H1 (cell line): ENCODE data around the gene CRNN. TPM values are rescaled to one million over a fixed set of nuclear protein-coding genes. Genes with fewer than 3 reads are reported as not detected.

Source experiments
- CTCF ChIA-PET: fragments of 300-600 bp; sonication (Branson Sonifier 250); formaldehyde crosslinking; loops from one replicate; lab custom pipeline; 2021; ENCODE audit not compliant: partially characterized antibody; lab: Charles Lee
- POLR2A ChIA-PET: fragments of 300-600 bp; sonication (Branson Sonifier 250); formaldehyde crosslinking; loops from one replicate; lab custom pipeline; 2021; ENCODE audit warnings: inconsistent platforms; ENCODE audit not compliant: partially characterized antibody; lab: Charles Lee
- DNase-seq, 2 experiments: peaks; one replicate each; pipeline versions ENCODE4 v3.0.0 to v3.0.0-alpha.2; 2010 to 2022; ENCODE audit warnings: low spot score in 2 of 2, low read depth in 1 of 2, mixed read lengths in 1 of 2
- FAIRE-seq: peaks from 2 replicates; lab custom pipeline; 2011; peaks lifted over from hg19 to GRCh38; lab: Jason Lieb, UNC
- H2AFZ ChIP-seq: 2 replicates; pipeline ENCODE4 v1.8.1; 2012; ENCODE audit warnings: low read length, inconsistent platforms
- H2AK5ac ChIP-seq: 2 replicates; pipeline ENCODE4 v1.6.1; 2013; ENCODE audit warnings: low read depth, low read length
- H2BK120ac ChIP-seq: replicated peaks from 2 replicates; pipeline ENCODE3; 2013; ENCODE audit warnings: low read depth, low read length, inconsistent platforms
- H2BK12ac ChIP-seq: 2 replicates; pipeline ENCODE4 v1.6.1; 2013; ENCODE audit warnings: low read depth, low read length
- H2BK15ac ChIP-seq: 2 replicates; pipeline ENCODE4 v1.6.1; 2013; ENCODE audit warnings: low read length
- H2BK20ac ChIP-seq: 2 replicates; pipeline ENCODE4 v1.6.1; 2013; ENCODE audit warnings: low read length
- H2BK5ac ChIP-seq: 2 replicates; pipeline ENCODE4 v1.6.1; 2013; ENCODE audit warnings: low read depth, low read length
- H3K14ac ChIP-seq: 2 replicates; pipeline ENCODE4 v1.6.1; 2013; ENCODE audit warnings: inconsistent platforms; ENCODE audit not compliant: insufficient read length
- H3K18ac ChIP-seq: 2 replicates; pipeline ENCODE4 v1.6.1; 2013; ENCODE audit warnings: low read length; ENCODE audit errors: extremely low read depth
- H3K23ac ChIP-seq: 2 replicates; pipeline ENCODE4 v1.6.1; 2013; ENCODE audit warnings: inconsistent platforms; ENCODE audit not compliant: insufficient read length
- H3K23me2 ChIP-seq: 2 replicates; pipeline ENCODE4 v1.6.1; 2013; ENCODE audit warnings: low read depth, low read length
- H3K27ac ChIP-seq: 2 replicates; pipeline ENCODE4 v1.6.1; 2011; ENCODE audit warnings: low read depth, low read length, inconsistent platforms
- H3K27me3 ChIP-seq, 4 experiments: replicated peaks in 1 of 4; 1 replicate in 1 of 4; 2 replicates in 3 of 4; pipeline versions ENCODE4 v1.6.1 to v1.8.1; 2011 to 2013; ENCODE audit warnings: low read length in 3 of 4, mild to moderate bottlenecking in 3 of 4, inconsistent platforms in 2 of 4, mixed read lengths in 2 of 4, moderate library complexity in 1 of 4; ENCODE audit not compliant: control insufficient read depth in 3 of 4, insufficient read depth in 3 of 4; ENCODE audit errors: extremely low read depth in 1 of 4
- H3K36me3 ChIP-seq, 4 experiments: 2 replicates each; pipeline versions ENCODE4 v1.6.1 to v1.8.1; 2011 to 2013; ENCODE audit warnings: mild to moderate bottlenecking in 4 of 4, low read length in 3 of 4, moderate library complexity in 2 of 4, control low read depth in 1 of 4, inconsistent platforms in 1 of 4; ENCODE audit not compliant: insufficient read depth in 4 of 4, control insufficient read depth in 2 of 4
- H3K4ac ChIP-seq: replicated peaks from 2 replicates; pipeline ENCODE3; 2013; ENCODE audit warnings: low read length, low read depth, mixed read lengths, inconsistent platforms; ENCODE audit not compliant: insufficient read length
- H3K4me1 ChIP-seq, 4 experiments: replicated peaks in 1 of 4; 1 replicate in 1 of 4; 2 replicates in 3 of 4; pipeline versions ENCODE4 v1.6.1 to v1.8.1; 2011 to 2013; ENCODE audit warnings: low read length in 3 of 4, inconsistent platforms in 2 of 4, mixed read lengths in 1 of 4; ENCODE audit not compliant: insufficient read depth in 4 of 4, control insufficient read depth in 3 of 4
- H3K4me2 ChIP-seq, 2 experiments: 2 replicates each; pipeline versions ENCODE4 v1.6.1 to v1.8.1; 2011 to 2013; ENCODE audit warnings: low read depth in 2 of 2, low read length in 2 of 2, control low read depth in 1 of 2, inconsistent platforms in 1 of 2, mild to moderate bottlenecking in 1 of 2; ENCODE audit not compliant: insufficient read depth in 1 of 2
- H3K4me3 ChIP-seq, 4 experiments: fragments of 200-600, 300-600 bp in 1 of 4; sonication (generic), shearing (Covaris generic), sonication (Bioruptor Twin) in 1 of 4; 2 replicates each; pipeline versions ENCODE4 v1.5.1 to v1.8.1; 2011 to 2016; ENCODE audit warnings: low read length in 4 of 4, low read depth in 3 of 4, control low read depth in 2 of 4, inconsistent platforms in 2 of 4, mild to moderate bottlenecking in 2 of 4, mixed read lengths in 1 of 4, moderate library complexity in 1 of 4; ENCODE audit not compliant: insufficient read depth in 2 of 4; ENCODE audit errors: extremely low read depth in 1 of 4
- H3K56ac ChIP-seq: replicated peaks from 2 replicates; pipeline ENCODE3; 2013; ENCODE audit warnings: low read depth, mild to moderate bottlenecking, mixed read lengths, low read length, inconsistent platforms; ENCODE audit not compliant: insufficient read length
- H3K79me1 ChIP-seq: 2 replicates; pipeline ENCODE4 v1.6.1; 2013; ENCODE audit warnings: low read depth, low read length, control low read depth
- H3K79me2 ChIP-seq, 2 experiments: 2 replicates each; pipeline versions ENCODE4 v1.6.1 to v1.8.1; 2012 to 2013; ENCODE audit warnings: low read length in 2 of 2, mild to moderate bottlenecking in 2 of 2, inconsistent platforms in 1 of 2; ENCODE audit not compliant: insufficient read depth in 2 of 2, control insufficient read depth in 1 of 2
- H3K9ac ChIP-seq, 4 experiments: replicated peaks in 1 of 4; 1 replicate in 1 of 4; 2 replicates in 3 of 4; pipeline versions ENCODE4 v1.6.1 to v1.8.1; 2011 to 2013; ENCODE audit warnings: low read depth in 3 of 4, low read length in 3 of 4, control low read depth in 2 of 4, mild to moderate bottlenecking in 2 of 4, moderate library complexity in 2 of 4, inconsistent platforms in 1 of 4; ENCODE audit errors: extremely low read depth in 1 of 4
- H3K9me3 ChIP-seq, 2 experiments: 2 replicates each; pipeline versions ENCODE4 v1.6.1 to v1.8.1; 2012 to 2013; ENCODE audit warnings: mild to moderate bottlenecking in 2 of 2, moderate library complexity in 2 of 2, control low read depth in 1 of 2, inconsistent platforms in 1 of 2, low read depth in 1 of 2, low read length in 1 of 2, mixed read lengths in 1 of 2; ENCODE audit not compliant: insufficient read depth in 2 of 2
- H4K20me1 ChIP-seq, 2 experiments: replicated peaks in 1 of 2; 2 replicates each; pipeline versions ENCODE3 to v1.8.1; 2011 to 2013; ENCODE audit warnings: inconsistent platforms in 2 of 2, low read length in 2 of 2, mild to moderate bottlenecking in 1 of 2; ENCODE audit not compliant: insufficient read depth in 2 of 2, control insufficient read depth in 1 of 2
- H4K5ac ChIP-seq: 2 replicates; pipeline ENCODE4 v1.6.1; 2013; ENCODE audit warnings: low read length, low read depth, mixed read lengths, inconsistent platforms; ENCODE audit not compliant: insufficient read length
- H4K8ac ChIP-seq: 2 replicates; pipeline ENCODE4 v1.8.0; 2013; ENCODE audit warnings: mild to moderate bottlenecking, moderate library complexity, low read length, inconsistent platforms; ENCODE audit not compliant: insufficient read depth; ENCODE audit errors: extremely low read depth
- H4K91ac ChIP-seq: replicated peaks from 2 replicates; pipeline ENCODE3; 2013; ENCODE audit warnings: low read length, mixed read lengths, inconsistent platforms; ENCODE audit not compliant: insufficient read length
- ATF2 ChIP-seq: IDR thresholded peaks from 2 replicates; pipeline ENCODE4 v1.6.1; 2012; ENCODE audit warnings: low read length, inconsistent platforms
- BACH1 ChIP-seq: IDR thresholded peaks from 2 replicates; pipeline ENCODE4 v1.6.1; 2012; ENCODE audit warnings: low read length, improper control_type of control experiment
- EGR1 ChIP-seq: IDR thresholded peaks from 2 replicates; pipeline ENCODE4 v1.6.1; 2011; ENCODE audit warnings: low read depth, low read length, borderline replicate concordance
- POU5F1 ChIP-seq: IDR thresholded peaks from 2 replicates; pipeline ENCODE4 v1.6.1; 2011; ENCODE audit warnings: low read depth, mild to moderate bottlenecking, low read length, moderate library complexity
- SAP30 ChIP-seq: fragments of 300-600 bp; sonication (generic); IDR thresholded peaks from 2 replicates; pipeline ENCODE4 v1.7.1; 2012; ENCODE audit warnings: low read length, moderate library complexity, mild to moderate bottlenecking, inconsistent platforms; ENCODE audit not compliant: insufficient read depth, insufficient replicate concordance
- WGBS, 2 experiments: shearing (Covaris generic) in 1 of 2; methylation state at CpG; one replicate each; pipeline versions ENCODE4 v1.1.6 to v1.1.7; 2013 to 2015; ENCODE audit warnings: low lambda C conversion rate in 2 of 2, mixed read lengths in 2 of 2, inconsistent platforms in 1 of 2, low coverage in 1 of 2, missing lambda C conversion rate in 1 of 2; ENCODE audit not compliant: insufficient replicate concordance in 2 of 2, insufficient coverage in 1 of 2, insufficient read length in 1 of 2; ENCODE audit errors: extremely low coverage in 1 of 2, missing lambda C conversion rate in 1 of 2; 5-methylcytosine and 5-hydroxymethylcytosine counted together
- polyA plus RNA-seq, 7 experiments: library from polyadenylated mRNA; depleted of rRNA in 3 of 7; stranded (reverse) in 5 of 7; unstranded in 2 of 7; fragments of >200 nt in 5 of 7; fragments of 200-250 nt in 2 of 7; gene quantifications; 1 replicate in 5 of 7; 2 replicates in 1 of 7; 4 replicates in 1 of 7; pipeline versions ENCODE4 v1.2.1 to v1.2.3, GENCODE V29; 2011 to 2013; ENCODE audit warnings: missing spikeins in 2 of 7, mixed read lengths in 2 of 7
- total RNA-seq: library from RNA; stranded (reverse); fragmentation: NEBNext Ultra II Directional; extraction: Animal tissue kit (Norgen Biotek cat#: 25700); gene quantifications from 2 replicates; pipeline ENCODE4 v1.2.1, GENCODE V29; 2021

The CRNN gene
- total and polyA plus RNA-seq, 2 of the 8 experiments (the other 6 are each of a cell fraction or from before 2014, with no cell fraction given), result not detected

- H2AK5ac ChIP-seq, result no peak overlapping the region
- H3K23me2 ChIP-seq, result no peaks in the 10 kb centered on the region
- H2BK15ac ChIP-seq, result no peak overlapping the region
- no peak overlapping the region for H3K27ac ChIP-seq
- no peaks in the 10 kb centered on the region for H3K79me1 ChIP-seq
- no peak overlapping the region for H3K14ac ChIP-seq
- H3K4me1 ChIP-seq, result no peaks in the 10 kb centered on the region
- no peaks in the 10 kb centered on the region for H3K27me3 ChIP-seq
- H2AFZ ChIP-seq, result no peak overlapping the region
- no peak overlapping the region for H2BK120ac ChIP-seq
- H4K20me1 ChIP-seq, result no peaks in the 10 kb centered on the region
- 77% methylated on average over 1 of the region's 1 CpG; no CpG with 5 or more reads in 1 of the 2 experiments for WGBS, 2 experiments
- no peak overlapping the region for H3K9ac ChIP-seq
- no peaks in the 10 kb centered on the region for H3K36me3 ChIP-seq
- H4K5ac ChIP-seq, result no peak overlapping the region
- H4K8ac ChIP-seq, result no peak overlapping the region
- POLR2A ChIA-PET, result no interaction called here
- H3K23ac ChIP-seq, result no peak overlapping the region
- no peak overlapping the region for H3K4me3 ChIP-seq
- CTCF ChIA-PET, result no interaction called here
- H3K79me2 ChIP-seq, result no peaks in the 10 kb centered on the region
- no peak overlapping the region for H3K4ac ChIP-seq
- H3K18ac ChIP-seq, result no peak overlapping the region
- H2BK20ac ChIP-seq, result no peak overlapping the region
- peaks cover 51 to 53% of the 10 kb centered on the region in 2 experiments for H3K9me3 ChIP-seq
- H4K91ac ChIP-seq, result no peak overlapping the region
- no peak overlapping the region for H2BK5ac ChIP-seq
- DNase-seq (no peak), FAIRE-seq (no peak)
- no peak overlapping the region for H3K4me2 ChIP-seq
- H3K56ac ChIP-seq, result no peak overlapping the region
- TF ChIP-seq EGR1, result no peak
- TF ChIP-seq POU5F1, result no peak
- TF ChIP-seq ATF2, result no peak
- no peak for TF ChIP-seq SAP30
- TF ChIP-seq BACH1, result no peak
- no peak overlapping the region for H2BK12ac ChIP-seq
Observed at GRCh38 chr1:152372672-152373071, 41.4 kb downstream of the CRNN start.
